Measurements from ENCODE around the gene MAGI2.
"Not testable (repeated sequence)": the region's sequence is repeated elsewhere in the genome, so short reads cannot be mapped to it uniquely, and the experiment has no call there.

Gene MAGI2

DNA sequence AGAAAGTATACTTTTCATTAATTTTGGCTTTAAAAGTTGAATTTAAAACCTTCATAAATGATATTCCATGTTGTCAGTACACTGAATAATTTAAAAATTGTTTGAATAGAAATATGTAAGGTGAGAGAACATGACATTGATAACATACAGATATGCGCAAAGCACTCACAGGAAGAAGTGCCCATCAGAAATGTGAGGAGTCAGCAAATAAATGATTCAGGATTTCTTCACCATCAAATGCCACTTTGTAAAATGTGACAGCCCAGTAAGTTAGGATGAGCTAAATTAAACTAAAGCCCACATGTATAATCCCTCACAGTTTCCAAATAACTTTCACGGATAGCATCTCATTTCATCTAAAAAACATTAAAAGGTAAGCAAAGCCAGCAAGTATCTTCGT lies 417.6 kb downstream of the MAGI2 start:
- no peak for DNase-seq

DNA sequence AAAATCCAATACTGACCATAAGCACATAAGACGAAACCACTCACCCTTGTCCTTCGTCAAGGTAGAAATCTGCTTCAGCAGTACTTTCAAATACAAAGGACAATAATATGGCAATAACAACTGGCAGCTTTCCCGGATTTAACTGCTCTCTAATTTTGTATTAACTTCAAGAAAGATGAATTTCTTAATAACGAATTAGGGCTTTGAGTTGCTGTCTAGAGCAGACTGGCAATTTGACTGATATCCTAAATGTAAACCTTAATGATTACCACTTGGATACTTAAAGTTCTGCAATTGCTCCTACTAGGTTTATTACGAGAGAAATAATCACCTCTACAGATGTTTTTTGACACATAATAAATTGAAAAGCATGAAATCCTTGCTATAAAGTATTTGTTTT lies 418.7 kb downstream of the MAGI2 start:
- no peak for DNase-seq

DNA sequence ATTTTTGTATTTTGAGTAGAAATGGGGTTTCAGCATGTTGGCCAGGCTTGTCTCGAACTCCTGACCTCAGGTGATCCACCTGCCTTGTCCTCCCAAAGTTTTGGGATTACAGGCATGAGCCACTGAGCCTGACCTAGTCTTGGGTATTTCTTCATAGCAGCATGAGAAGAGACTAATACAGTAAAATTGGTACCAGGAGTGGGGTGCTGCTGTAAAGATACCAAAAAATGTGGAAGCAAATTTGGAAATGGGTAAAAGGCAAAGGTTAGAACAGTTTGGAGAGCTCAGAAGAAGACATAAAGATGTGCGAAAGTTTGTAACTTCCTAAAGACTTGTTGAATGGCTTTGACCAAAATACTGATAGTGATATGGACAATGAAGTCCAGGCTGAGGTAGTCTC lies 433.8 kb downstream of the MAGI2 start:
- DNase-seq, result not testable (repeated sequence)

DNA sequence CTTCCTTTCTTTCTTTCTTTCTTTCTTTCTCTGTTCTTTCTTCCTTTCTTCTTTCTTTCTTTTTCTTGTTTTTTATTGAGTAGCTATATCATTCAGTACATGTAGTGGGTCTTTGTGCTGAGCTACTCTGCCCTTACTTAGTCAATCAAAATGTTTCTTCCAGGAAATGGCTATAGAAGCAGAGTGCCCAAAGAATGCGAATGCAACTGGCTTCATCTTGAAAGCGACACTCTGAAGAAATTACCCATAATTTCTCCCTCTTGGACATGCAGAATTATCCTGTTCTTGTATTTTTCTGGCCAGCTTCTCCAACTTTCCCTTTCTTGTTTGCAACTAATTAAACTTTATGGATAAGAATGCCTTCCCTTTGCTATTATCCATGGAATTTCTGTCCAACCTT lies 441.5 kb downstream of the MAGI2 start:
- DNase-seq, result no peak

DNA sequence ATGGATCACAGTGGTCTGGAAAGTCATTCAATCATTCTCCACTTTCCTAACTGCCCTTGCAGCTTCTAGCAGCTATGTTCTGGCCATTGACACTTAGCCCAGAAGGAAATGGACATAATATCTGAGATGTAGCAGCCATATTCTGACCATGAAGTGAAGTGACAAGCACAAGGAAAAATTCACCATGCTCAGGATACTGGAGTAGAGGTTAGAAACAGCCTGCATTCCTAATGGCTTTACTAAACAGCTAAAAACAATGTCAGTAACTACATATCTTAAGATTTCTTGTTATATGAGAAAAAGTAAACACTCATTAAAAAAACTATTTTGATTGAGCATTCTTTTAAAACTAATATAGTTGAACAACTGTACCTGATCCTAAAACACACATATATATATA lies 443.8 kb downstream of the MAGI2 start:
- DNase-seq, result no peak

DNA sequence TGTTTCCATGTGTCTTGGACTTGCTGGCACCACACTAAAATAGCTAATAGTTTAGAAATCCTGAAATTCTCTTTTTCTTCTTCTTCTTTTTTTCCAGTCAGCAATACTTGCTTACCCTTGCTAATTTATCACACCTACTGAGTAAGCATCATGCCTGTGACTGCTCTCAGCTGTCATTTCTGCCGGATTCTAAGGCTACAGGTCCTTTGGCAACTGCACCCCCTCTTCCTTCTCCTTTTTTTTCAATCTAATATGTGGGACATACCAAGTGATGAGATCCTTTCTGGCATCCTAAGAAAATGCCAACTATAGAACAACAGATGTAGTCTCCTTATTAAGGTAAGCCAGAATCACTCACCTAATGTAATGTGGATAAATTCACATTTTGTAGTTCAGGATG lies 444.7 kb downstream of the MAGI2 start:
- DNase-seq, result no peak

DNA sequence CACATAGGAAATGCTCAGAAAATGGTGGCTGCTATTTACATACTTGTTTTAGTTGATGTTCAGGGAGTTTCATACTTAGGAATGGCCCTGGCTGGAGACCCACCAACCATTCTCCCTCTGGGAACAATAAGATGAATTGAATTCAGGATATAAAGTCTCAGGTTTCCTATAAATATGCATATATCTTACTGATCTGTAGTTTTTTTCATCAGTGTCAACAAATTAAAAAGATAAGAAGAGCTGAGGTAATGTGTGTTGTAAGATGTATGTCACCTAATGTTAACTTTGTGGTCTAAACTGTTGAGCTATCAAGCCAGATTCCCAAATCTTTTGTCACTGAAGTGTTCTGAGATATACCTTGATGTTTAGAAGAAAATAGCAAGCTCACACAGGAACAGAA lies 457.5 kb downstream of the MAGI2 start:
- no peak for DNase-seq

DNA sequence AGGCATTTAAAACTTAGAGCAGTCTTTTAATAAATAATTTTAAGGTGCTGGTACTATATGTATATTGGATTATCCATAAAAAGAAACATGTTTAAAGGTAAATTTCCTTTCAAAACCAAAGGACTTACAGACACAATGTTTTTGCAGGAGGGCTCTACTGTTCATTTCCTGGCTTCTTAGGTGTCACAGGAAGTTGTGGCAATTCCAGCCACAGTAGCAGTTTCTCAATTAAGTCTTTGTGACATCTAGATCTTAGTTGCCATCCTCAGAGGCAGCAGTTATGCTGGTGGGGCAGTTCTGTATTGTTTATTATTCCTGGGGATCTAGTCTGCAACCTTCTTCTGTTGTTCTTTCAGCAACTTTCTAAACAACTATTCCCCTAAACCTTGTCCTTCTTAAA lies 460.1 kb downstream of the MAGI2 start:
- no peak for DNase-seq

DNA sequence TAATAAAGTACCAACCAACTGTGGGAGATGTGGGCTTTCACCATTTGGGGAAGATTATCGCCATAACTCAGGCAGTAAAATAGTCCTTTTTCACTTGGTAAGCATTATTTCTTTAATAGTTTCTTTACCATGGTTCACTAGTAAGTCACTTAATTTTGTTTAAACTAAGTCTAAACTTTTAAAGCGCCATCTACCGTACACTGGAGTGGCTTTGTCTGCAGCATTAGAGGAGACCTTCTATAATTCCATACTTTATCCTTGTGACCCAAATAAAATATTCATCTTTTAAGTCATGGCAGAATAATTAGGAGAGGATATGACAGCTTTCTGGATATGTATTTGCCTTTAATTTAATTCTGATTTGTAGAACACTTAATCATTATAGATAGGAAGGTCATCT lies 468.0 kb downstream of the MAGI2 start:
- no peak for DNase-seq

DNA sequence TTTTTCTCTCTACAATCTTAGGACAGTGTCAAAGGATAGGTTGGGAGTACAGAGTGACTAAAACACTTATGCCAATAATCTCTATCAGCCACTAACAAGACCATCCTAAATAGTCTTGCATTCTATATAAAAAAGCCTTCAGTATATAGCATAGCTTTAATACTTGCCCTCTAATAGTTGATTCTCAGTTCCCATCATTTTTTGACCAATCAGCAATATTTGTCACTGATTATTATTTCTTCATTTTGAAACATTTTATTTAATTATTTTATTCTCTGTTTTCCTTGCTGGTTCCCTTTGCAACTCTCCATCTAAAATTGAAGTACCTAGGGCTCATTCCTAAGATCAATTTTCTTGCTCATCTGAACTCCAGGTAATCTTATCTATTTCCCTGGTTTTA lies 470.0 kb downstream of the MAGI2 start:
- no peak for DNase-seq

DNA sequence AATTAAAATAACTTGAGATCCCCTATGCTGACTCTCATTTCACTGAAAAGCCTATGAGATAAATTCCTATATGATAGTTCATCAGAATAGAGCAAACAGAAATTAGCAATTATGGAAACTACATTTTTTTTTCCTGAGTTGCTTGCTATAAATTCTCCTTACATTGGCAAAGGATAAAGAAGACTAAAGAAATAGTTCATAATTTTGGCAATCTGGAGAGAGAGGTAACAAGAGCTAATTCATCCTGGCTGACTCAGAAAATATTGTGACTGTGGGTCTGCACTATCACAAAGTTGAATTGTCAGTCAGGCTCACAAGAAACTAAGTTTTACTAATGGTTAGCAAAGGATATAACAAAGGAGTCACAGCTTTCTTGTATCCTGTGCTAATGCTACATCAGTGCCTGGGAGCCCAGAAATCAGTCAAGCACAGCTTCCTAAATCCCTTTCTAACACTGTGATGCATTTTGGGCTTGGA lies 483.0 kb downstream of the MAGI2 start:
- no peak for DNase-seq

DNA sequence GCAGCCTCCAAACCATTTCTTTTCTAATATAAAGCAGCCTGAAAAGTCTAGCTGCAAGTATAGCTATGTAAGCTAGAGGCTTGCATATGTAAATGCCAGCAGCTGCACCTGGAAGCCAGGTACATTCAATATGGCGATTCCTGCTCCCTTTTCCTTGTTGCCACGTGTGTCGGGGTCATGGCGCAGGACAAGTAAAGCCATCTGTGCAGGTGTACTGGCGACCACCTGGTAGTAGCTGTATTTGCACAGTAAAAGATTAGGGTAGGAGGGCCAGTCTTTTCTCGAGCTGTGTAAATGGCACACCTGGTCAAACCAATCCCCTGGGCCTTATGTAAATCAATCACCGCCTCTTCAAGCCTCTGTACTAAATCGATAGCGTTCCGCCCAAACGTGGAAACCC lies 484.5 kb downstream of the MAGI2 start:
- DNase-seq, result peak; percentile 69

DNA sequence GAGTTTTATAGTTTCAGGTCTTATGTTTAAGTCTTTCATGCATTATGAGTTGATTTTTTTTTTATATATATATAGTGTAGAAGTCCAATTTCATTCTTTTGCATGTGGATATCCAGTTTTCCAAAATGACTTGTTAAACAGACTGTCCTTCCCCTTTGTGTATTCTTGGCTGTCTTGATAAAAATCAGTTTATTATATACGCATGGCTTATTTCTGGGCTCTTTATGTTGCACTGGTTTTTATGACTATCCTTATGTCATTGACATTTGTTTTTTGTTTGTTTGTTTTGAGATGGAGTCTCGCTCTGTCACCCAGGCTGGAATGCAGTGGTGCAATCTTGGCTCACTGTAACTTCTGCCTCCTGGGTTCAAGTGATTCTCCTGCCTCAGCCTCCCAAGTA lies 485.9 kb downstream of the MAGI2 start:
- peak; percentile 33 for DNase-seq

DNA sequence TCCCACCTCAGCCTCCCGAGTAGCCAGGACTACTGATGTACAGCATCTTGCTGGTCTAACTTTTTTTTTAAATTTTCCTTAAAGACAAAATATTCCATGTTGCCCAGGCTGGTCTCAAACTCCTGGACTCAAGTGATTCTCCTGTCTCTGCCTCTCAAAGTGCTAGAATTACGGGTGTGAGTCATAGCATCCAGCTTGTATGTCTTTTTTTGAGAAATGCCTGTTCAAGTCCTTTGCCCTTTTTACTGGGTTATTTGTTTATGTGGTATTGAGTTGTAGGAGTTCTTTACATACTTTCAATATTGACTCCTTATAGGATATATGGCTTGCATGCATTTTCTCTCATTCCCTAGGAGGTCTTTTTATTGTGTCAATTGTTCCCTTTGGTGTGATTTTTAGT lies 486.4 kb downstream of the MAGI2 start:
- no peak for DNase-seq

DNA sequence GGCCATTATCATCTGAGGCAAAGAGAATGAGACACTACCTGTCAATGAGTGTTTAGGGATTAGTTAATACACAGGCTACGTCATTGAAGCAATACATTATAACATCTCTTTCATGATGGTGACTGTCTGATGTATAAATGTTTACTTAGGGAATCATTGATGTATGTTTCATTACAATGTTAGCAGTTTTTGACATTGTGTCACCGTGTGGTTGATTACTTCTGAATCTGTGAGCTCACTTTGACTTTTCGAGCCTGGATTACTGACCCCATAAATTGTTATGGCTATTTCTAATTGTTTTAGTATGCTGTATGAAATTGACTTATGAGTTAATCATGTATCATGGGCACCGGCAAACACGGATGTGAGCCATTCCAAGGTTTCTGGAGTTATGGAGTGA lies 494.0 kb downstream of the MAGI2 start:
- no peak for DNase-seq

DNA sequence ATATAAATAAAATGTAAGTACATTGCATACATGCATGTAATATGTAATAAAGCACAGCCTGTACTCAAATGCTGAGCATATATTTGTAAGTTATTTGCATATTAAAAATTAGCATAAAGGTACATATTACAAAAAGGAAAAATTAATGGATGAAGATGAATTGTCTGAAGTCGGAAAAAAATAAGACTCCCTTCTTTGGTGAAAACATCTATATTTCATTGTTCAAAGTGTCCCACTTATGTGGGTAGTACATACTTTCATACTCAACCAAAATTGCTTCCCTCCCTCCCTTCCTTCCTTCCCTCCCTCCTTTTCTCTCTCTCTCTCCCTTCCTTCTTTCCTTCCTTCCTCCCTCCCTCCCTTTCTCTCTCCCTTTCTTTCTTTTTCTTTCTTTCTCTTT lies 498.1 kb downstream of the MAGI2 start:
- no peak for DNase-seq

DNA sequence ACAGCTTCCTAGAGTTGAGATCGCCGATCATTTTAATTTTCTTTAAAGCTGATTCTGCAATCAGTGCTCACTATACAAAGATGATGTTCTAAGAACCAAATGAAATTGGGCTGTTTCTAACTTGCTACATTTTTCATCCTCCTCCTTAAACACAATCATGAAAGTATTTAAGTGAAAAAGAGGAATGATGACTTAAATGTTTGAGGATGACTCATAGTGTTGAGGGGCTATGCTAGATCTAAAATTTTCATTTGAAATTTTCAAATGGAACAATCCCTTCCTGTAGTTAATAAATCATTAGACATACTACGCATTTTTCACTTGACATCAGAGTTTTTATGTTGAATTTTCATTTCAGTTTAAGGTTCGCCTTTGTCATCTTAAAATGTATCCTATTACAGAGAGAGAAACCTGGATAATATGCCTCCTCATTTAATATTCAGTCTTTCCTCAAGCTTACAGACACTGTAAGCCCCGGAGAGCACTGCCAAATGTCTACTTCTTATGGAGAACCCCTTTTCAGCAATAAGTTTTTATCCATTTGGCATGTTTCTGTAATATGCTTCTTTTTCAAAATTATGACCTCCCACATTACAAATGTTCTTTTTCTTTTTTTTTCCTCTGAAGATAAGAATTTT lies 499.6 kb downstream of the MAGI2 start:
- no peak for DNase-seq

DNA sequence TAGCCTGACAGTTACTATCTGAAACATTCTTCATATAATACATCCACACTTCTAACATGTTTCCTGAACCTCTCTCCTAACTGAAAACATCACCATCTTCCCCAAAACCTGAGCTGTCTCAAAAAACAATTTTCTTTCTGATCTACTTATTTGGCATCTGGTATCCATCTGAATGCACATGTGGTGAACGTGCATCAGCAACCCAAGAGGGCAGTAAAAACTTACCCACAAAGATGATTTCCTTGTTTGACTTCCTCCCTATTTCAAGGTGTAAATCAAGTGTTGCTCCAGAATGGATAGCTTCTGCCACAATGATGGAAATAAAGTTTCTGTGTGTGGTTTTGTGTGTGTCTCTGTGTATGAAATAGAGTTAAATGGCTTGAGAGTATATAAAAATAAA lies 500.4 kb downstream of the MAGI2 start:
- peak; percentile 16 for DNase-seq

DNA sequence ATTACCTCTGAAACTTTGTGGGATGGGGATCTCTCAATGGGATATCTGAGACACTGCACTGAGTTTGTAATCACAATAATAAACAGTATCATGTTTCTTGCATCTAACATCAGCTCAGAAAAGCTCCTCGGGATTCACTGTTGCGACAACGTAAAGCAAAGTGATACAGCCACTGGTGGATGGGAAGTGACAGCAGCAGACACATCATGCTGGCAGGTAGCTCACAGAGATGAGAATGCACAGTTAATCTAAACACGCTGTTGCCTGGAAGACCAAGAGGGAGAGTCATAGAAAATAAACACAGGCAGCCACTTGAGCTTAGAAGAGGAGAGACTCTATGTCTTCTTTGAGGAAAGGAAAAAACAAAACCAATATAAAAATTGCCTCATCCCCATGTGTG lies 513.8 kb downstream of the MAGI2 start:
- peak; percentile 73 for DNase-seq

DNA sequence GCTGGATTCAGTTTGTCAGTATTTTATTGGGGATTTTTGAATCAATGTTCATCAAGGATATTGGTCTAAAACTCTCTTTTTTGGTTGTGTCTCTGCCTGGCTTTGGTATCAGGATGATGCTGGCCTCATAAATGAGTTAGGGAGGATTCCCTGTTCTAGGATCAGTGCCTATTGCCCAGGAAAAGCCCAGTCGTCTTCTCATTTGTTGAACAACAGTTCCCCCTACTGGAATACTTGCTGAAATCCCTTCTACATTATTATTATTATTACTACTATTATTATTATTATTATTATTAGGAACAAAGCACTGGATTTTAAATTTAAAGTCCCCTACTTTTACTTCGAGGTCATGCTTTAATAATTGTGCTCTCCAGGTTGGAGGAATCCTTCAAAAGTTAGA lies 528.9 kb downstream of the MAGI2 start:
- peak; percentile 73 for DNase-seq

DNA sequence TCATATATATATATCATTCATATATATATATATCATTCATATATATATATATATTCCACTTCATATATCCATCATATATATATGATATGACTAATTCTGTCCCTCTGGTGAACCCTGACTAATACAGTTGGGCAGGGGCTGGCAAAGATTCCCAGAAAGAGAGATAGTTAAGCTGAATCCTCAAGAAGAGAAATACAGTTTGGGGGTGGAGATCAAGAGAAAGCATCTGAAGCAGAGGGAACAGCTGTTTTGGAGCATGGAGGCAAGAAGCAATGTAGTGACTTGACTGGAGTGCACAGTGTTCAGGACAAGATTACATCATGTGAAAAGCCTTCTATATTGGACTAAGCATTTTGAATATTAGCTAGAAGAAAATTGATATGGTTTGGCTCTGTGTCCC lies 540.7 kb downstream of the MAGI2 start:
- no peak for DNase-seq

DNA sequence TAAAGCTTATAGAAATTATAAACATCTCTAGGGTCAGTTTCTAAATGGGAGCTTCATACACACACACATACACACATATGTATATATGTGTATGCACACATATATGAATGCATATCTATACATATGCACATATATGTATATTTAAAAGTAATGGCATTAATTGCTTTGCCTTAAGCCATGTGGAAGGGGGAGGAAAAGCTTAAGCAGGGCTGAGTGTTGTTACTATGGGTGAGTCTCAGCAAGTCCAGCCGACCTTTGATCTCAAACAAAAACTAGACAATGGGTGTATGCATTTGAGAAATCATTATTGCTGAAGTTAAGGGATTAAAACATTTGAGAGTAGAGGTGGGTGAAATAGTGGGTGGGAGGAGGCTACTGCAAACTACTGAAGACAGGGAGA lies 546.7 kb downstream of the MAGI2 start:
- no peak for DNase-seq

DNA sequence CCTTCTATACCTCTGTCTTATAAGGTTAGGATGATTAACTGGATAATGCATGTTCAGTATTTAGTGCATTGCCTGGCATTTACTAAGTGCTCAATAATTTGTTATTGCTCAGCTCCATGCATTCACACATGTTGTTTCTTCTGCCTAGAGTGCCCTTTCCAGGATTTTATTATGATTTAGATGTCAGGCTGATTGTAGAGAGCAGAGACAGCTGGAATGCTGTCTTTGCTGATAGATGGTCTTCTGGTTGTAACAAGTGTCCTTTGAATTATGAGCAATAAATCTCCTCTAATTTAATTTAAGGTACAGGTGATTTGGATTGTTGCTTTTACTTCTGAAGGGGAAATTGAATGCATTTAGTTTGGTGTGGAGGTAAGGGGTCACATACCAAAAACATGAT lies 548.0 kb downstream of the MAGI2 start:
- DNase-seq, result peak; percentile 13

DNA sequence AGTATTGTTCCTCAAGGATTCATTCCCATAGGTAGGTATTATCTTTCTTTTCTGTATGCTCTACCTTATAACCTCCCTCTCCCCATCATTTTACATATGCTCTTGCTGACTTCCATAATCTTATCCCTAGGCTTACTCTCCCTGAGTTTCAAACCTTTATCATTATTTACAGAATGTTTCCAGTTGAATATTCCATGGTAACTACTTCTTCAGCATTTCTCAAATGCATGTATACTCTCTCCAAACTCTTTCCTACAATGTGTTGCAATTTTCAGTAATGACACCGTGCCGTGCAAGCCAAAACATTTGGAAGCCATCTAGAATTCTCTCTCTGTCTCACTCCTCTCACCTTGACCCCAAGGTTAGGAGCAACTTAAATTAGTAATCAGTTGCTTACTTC lies 548.5 kb downstream of the MAGI2 start:
- DNase-seq, result no peak

DNA sequence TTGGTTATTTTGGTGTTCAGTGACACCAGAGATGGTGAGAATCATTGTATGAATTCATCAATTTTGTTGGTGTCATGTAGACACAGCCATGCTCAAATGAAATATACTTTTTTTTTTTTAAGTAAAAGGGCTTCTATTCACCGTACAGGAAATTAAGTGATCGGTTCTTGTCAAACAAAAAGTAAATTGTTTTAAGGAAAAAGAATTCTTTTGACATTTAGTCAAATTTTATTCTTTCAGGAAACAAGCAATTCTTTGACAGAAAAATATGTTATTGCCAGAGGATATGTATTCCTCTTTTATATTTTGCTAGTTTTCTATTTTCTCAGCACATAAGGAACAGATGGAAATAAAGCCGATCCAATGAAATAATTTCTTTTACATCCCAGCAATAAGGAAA lies 551.9 kb downstream of the MAGI2 start:
- DNase-seq, result no peak

DNA sequence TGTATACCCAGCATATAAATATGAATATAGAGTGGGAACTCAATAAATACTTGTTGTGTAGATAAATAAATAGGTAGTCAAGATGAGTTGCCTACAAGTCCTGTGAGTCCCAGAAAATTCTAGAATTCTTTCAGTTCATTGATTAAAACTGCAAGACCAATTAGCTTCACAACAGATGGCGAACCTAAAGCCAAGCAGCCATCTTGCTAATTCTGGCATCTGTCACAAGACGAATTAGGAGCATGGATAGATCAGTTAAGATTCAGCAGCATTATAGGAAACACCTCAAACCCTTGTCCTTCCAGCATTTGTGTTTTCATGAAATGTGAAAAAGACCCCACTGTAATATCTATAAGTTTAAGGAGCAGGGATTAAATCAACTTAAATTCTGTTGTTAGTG lies 552.7 kb downstream of the MAGI2 start:
- peak; percentile 87 for DNase-seq

All from NCI-H2171 treated with DMSO at 0.1 percent for 48 hours (cell line).